ENCODE results near the gene LIN7B. TPM values are rescaled to one million over a fixed set of nuclear protein-coding genes. Genes with fewer than 3 reads are reported as not detected.

LIN7B gene
- total RNA-seq, 2 experiments from 2014 or later, result 2.1 to 4.4 TPM

- no peaks in the 10 kb centered on the region for H3K27me3 Mint-ChIP-seq
- DNase-seq (no peak), ATAC-seq (no peak)
- ChIA-PET CTCF (interaction anchor here (4.8 kb wide), 1 partner anchor 12 kb away, joined by 30 read pairs; no protein-coding TSS in a partner anchor), POLR2A (interaction anchor here (2.0 kb wide), 1 partner anchor 16 kb away, joined by 6 read pairs; no protein-coding TSS in a partner anchor)
- H3K4me1 Mint-ChIP-seq (ENCODE audit: low read depth), result peaks cover 18% of the 10 kb centered on the region
- no peak for TF ChIP-seq CTCF (IDR thresholded peaks at IDR 0.05)
- no peak overlapping the region for H3K27ac Mint-ChIP-seq
- intact Hi-C loops (cut with micrococcal nuclease), result no loop called here
- H3K9me3 Mint-ChIP-seq, result no peaks in the 10 kb centered on the region
- H3K36me3 Mint-ChIP-seq (ENCODE audit: low read depth), result peaks cover 26% of the 10 kb centered on the region
- H3K4me3 Mint-ChIP-seq, result no peak overlapping the region
Observed at GRCh38 chr19:49110567-49110966, 3.6 kb upstream of the LIN7B start.

- intact Hi-C loops (cut with micrococcal nuclease), result no loop called here
- ChIA-PET POLR2A (interaction anchor here (0.7 kb wide), 2 partner anchors 9 to 16 kb away, joined by 3 to 4 read pairs; no protein-coding TSS in a partner anchor), CTCF (interaction anchor here (1.2 to 4.8 kb wide), 2 partner anchors 13 to 15 kb away, joined by 6 to 30 read pairs; no protein-coding TSS in a partner anchor)
- H3K9me3 Mint-ChIP-seq, result no peaks in the 10 kb centered on the region
- H3K36me3 Mint-ChIP-seq (ENCODE audit: low read depth), result peaks cover 23% of the 10 kb centered on the region
- H3K4me3 Mint-ChIP-seq, result no peak overlapping the region
- H3K27me3 Mint-ChIP-seq, result no peaks in the 10 kb centered on the region
- peaks cover 16% of the 10 kb centered on the region for H3K4me1 Mint-ChIP-seq (ENCODE audit: low read depth)
- no peak for DNase-seq
- no peak overlapping the region for H3K27ac Mint-ChIP-seq
- ATAC-seq, result no peak
- TF ChIP-seq CTCF (IDR thresholded peaks at IDR 0.05), result no peak
Observed at GRCh38 chr19:49111218-49111998, 2.8 kb upstream of the LIN7B start.

GRCh38 chr19:49114630-49115363 lies 627 bp downstream of the LIN7B start:
- H3K27ac Mint-ChIP-seq, result no peak overlapping the region
- H3K36me3 Mint-ChIP-seq (ENCODE audit: low read depth), result peaks cover 6% of the 10 kb centered on the region
- ChIA-PET CTCF (interaction anchor here (0.7 to 5.3 kb wide), 24 partner anchors 9 to 121 kb away, joined by 3 to 41 read pairs (median 7); partner anchors contain the start of genes GYS1 and RUVBL2), POLR2A (interaction anchor here (1.5 to 3.4 kb wide), 6 partner anchors 9 to 121 kb away, joined by 3 to 14 read pairs (median 8); partner anchors contain the start of genes GYS1 and RUVBL2)
- intact Hi-C loops (cut with micrococcal nuclease), result no loop called here
- TF ChIP-seq CTCF (IDR thresholded peaks at IDR 0.05), result no peak
- ATAC-seq (no peak), DNase-seq (peak; percentile 72)
- H3K9me3 Mint-ChIP-seq, result no peaks in the 10 kb centered on the region
- H3K4me1 Mint-ChIP-seq (ENCODE audit: low read depth), result peaks cover 28% of the 10 kb centered on the region
- no peaks in the 10 kb centered on the region for H3K27me3 Mint-ChIP-seq
- peak overlapping the region; percentile 68 for H3K4me3 Mint-ChIP-seq

- no peak overlapping the region for H3K4me3 Mint-ChIP-seq
- CTCF ChIA-PET, result interaction anchor here (2.0 to 5.3 kb wide), 3 partner anchors 11 to 82 kb away, joined by 7 to 41 read pairs (median 9); no protein-coding TSS in a partner anchor
Observed at GRCh38 chr19:49116544-49116943, 2.4 kb downstream of the LIN7B start.

More at GRCh38 chr19:49116544-49116943, 2.4 kb downstream of the LIN7B start:
- POLR2A ChIA-PET, result interaction anchor here (1.2 to 3.4 kb wide), 4 partner anchors 8 to 92 kb away, joined by 3 to 14 read pairs (median 6); no protein-coding TSS in a partner anchor
- peaks cover 8% of the 10 kb centered on the region for H3K27me3 Mint-ChIP-seq
- peaks cover 6% of the 10 kb centered on the region for H3K36me3 Mint-ChIP-seq (ENCODE audit: low read depth)
- H3K4me1 Mint-ChIP-seq (ENCODE audit: low read depth), result peaks cover 32% of the 10 kb centered on the region
- no peak overlapping the region for H3K27ac Mint-ChIP-seq
- ATAC-seq (no peak), DNase-seq (no peak)
- no peak for TF ChIP-seq CTCF (IDR thresholded peaks at IDR 0.05)
- intact Hi-C loops (cut with micrococcal nuclease), result no loop called here
- H3K9me3 Mint-ChIP-seq, result no peaks in the 10 kb centered on the region
